Medulla oblongata (tissue), 1 donor: ENCODE data around the gene ARGFX.
"Not testable (repeated sequence)": the region's sequence is repeated elsewhere in the genome, so short reads cannot be mapped to it uniquely, and the experiment has no call there.

ENCODE experiments used
- DNase-seq: peaks from one replicate; pipeline ENCODE4 v3.0.0-alpha.2; 2015; ENCODE audit errors: extremely low spot score

The ARGFX gene

DNA sequence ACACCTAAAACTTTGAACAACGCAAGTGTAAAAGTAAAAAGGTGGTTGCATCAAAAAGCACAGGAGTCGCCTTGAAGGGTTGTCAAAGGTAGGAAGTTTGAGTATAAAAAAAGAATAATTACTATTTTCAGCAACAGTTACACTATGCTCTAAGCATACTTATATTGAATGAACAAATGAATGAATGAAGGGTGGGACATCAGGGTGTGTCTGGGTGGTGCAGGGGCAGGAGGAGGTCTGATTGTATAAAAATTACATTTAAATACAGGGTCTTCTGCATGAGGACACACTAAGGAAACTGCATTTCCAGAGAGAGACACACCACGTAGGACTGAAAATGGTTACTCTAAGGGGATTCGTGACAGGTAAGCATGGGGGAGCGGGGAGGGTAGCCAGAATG is at the start of gene ARGFX:
Gene ARGFX, plus strand, starts transcription at position 301 of the 400 bp plus-strand sequence. CDS start 2,765 bp downstream, outside the sequence.
- DNase-seq, result no peak

DNA sequence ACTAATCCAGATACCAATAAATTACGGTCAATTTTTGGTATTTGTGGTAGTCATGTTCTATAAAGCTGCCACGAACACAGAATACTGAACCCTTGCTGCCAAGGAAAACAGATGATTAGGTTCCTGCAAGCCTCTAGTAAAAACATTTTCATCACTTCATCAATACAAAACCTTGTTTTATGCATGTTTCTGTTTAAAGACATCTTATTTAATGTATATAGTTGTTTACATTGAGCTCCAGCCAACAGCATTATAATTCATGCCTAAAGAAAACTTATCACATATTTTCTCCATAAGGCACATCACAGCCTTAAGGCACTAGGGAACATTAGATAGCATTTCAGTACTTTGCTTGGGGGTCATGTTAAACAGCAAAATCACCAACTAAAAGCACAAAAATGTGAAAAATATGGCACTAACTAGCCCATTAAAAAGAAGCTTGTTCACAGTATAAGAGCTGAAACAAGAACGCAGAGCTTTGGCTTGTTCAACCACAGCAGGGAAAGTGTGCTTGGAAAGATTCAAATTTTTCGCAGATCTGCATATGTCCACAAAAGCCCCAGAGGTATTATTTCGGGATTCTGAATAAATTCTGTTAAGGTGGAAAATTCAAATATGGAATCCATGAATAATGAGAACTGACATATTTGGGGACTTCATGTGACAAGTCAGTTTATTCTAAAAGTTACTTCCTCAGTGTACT is 49.6 kb upstream of the ARGFX start:
- DNase-seq, result no peak

DNA sequence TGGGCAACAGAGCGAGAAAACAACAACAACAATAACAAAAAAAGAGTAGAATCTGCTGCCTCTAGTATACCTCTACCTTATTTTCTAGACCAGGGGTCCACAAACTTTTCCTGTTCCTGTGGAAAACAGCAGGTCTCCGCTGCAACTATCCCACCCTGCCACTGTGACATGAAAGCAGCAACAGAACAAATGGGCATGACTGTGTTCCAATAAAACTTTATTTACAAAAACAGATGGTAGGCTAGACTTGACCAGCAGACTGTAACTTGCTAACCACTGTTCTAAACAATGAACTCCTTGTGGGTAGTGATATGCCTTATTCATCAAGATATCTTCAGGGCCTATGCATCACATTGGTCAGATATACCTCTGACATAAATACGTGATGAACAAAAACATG is 47.2 kb upstream of the ARGFX start:
- DNase-seq, result no peak

DNA sequence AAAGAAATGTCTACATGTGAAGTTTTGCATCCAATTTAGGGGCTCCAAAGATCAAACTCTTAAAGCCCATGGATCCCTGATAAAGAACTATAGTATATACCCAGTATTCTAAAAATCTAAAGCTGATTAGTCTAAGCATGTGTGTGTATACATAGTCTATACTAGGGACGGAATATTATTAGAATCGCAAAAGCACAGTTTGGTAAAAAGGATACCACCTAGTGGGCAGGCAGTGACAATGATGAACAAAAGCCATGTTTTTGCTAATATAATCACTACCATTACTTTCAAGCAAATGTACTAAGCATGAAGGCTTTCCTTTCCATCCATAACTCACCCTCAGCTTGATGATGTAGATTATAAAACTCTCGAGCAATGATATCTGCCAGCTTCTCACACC is 38.4 kb upstream of the ARGFX start:
- DNase-seq, result no peak

DNA sequence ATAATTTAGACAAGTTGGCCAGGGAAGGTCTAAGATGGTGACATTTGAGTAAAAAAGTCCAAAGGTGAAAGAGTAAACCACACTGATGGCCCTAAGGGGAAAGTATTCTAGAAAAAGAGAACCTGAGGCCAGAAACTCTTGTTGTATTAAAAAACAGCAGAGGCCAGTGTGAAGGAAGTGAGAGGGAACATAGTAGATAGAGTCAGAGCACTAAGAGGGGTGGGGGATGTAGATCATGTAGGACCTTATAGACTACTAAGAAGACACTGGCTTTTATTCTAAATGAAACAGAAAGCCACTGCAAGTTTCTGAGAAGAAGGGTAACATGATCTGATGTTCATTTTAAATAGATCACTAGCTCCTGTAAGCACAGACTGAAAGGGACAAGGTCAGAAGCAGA is 36.5 kb upstream of the ARGFX start:
- no peak for DNase-seq

DNA sequence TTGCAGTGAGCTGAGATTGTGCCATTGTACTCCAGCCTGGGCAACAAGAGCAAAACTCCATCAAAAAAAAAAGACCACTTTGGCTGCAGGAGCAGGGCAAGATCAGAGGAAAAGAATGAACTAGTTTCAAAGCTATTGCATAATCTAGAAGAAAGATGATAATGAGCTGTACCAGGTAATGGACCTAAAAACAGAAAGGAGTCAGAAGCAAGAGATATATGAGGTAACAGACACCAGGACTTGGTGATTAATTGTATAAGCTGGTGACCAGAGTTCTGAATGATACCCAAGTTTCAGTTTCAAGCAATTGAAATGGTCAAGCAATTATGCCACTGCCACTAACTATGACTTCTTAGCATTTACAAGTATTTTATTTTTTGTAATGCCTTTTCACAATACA is 24.8 kb upstream of the ARGFX start:
- no peak for DNase-seq

DNA sequence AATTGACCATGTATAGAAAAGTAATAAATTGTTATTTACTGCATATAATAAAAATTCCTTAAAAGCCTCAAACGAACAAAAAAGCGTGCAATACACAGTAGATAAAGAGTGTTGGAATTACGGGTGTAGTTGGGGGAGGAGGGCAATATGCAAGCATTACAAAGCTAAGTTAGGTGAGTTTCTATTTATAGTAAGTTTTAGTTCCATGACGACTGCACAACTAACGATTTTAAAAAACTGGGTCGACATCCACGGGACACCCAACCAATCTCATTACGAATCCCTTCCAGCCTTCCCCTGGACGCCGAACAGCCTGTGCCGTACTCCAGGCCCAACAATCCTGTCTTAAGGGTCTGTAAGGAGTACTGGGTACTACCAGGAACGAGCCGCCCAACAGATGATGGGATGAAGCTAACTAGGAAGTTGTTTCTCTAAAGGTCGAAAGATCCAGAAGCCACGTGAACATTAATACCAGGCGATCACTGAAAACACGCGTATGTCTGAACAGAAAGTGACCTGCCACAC is 22.6 kb upstream of the ARGFX start:
- DNase-seq, result peak; percentile 4

DNA sequence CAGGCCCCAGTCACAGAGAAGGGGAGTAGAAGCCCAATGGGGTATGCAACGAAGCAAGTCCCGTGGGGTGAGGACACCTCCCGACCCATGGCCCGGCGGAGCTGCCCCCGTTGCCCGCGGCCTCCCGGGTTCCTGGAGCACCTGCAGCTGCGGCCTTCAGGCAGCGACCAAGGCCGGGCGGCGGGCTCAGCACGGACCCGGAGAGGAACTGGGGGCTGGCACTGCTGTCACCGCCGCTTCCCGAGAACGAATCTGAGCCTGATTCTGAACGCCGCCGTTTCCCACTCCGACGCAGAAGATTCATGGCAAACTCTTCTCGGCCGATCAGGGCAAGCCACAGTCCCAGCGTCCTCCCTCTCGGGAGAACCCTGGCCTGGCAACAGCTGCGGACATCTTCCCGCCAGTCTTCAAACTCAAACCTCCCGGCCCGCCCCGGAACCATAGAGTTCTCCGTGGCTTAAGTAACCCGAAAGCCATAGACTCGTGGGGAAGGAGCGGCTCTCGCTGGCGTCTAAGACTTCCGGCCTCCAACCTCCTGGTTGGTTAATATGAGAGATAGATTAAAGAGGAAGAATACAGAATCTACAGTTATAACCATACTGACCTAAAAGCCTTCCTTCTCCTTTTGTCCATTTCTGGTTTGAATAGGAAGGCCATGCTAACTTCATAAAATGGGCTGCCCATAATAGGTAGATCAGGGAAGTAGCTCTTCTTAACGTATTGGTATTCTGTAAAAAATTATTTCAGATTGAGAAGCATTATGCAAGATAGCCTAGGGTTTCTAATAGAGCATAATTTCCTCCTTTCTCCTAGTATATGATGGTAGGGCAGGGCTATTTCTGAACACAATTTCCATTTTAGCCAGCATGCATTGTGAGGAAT is 21.9 kb upstream of the ARGFX start, which contains the start of gene POLQ:
Gene POLQ, minus strand, starts transcription at position 415 of the 882 bp plus-strand sequence. Its CDS starts 111 bp downstream, at position 304.
- DNase-seq, result peak; percentile 98

DNA sequence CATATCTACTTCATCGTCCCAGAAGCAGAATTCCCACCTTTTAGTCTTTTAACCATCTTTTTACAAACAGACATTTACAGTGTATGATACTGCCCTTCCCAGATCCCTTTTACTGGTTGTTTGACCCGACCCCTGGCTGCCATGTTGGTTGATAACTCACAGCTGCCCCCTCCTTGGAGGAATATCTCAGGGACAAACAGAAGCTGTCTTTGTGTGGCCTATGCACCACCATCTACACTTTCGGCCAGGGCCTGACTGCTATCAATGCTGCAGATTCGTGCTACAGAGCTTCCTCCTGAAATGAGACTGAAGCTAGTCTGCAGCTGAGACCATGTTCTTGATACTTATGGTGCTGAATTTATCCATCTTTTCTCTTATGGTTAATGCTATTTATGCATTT is 15.4 kb upstream of the ARGFX start:
- DNase-seq, result peak; percentile 12

DNA sequence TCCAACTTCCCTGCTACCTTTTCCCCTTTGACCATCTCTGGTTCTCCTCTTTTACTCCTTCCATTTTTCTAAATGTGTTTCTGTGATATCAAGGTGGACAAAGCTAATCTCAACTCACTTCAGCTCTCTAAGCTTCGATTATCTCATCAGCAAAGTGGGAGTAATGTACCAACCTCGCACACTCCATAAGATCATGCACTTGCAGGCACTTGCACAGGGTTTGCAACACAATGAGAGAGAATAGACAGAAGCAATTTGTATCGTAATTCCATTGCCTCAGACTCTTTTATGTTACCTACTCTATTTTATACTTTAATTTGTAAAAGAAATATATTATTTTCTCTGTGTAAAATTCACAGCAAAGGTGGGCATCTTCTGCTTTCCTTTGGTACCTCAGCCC is 15.0 kb upstream of the ARGFX start:
- DNase-seq, result no peak

DNA sequence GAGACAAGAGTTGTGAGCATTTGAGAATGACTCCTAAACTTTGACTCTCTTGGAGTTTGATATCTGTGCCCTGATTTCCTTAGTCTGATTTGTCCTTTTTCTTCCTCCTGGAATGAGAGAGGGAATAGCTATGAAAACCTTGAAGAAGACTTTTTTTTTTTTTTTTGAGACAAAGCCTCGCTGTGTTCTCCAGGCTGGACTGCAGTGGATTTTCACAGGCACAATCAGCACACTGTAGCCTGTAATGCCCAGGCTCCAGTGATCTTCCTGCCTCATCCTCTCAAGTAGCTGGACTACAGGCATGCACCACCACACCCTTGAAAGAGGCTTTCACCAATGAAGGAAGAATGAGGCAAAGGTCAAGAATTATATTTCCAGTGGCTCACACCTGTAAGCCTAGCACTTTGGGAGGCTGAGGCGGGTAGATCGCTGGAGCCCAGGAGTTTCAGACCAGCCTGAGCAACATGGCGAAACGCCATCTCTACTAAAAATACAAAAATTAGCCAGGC is 10.3 kb upstream of the ARGFX start:
- no peak for DNase-seq

DNA sequence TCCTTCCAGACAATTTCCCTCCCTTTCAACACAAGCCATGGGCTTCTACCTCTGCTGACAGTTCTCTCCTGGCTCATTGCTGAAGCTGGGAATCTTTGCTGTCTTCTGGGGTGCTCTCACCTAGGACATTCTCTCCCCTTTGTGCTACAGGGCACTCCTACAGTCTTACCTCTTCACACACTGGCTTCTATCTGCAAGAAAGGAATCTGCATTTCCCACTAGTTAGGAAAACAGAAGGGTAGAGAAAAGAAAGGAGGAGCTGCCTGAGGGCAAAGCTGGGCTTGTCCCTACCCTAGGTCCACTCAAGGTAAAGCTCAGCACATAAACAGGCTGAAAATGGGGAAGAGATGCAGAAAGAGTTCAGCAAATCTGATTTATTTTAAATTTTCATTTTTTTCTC is 5.6 kb upstream of the ARGFX start:
- DNase-seq, result no peak

DNA sequence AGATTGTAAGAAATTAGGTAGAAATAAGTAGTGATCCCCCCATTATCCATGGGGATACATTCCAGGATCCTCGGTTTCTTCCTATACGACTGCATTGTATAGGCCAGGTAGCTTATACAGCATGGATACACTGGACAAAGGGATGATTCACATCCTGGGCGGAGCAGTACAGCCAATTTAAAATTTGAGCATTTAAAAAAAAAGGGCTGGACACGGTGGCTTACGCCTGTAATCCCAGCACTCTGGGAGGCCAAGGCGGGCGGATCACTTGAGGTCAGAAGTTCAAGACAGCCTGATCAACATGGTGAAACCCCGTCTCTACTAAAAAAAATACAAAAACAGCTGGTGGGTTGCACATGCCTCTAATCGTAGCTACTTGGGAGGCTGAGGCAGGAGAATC is 976 bp upstream of the ARGFX start:
- DNase-seq, result no peak

DNA sequence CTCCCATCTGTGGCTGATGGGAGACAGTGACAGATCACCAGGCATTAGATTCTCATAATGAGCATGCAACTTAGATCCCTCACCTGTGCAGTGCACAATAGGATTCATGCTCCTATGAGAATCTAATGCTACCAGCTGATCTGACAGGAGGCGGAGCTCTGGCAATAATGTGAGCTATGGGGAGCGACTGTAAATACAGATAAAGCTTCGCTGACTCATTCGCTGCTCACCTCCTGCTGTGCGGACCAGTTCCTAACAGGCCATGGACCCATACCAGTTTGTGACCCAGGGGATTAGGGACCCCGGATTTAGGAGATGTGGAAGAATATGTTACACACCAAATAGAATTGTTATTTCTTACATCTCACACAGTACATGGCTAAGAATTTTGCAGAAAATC is 6.7 kb downstream of the ARGFX start:
- DNase-seq, result no peak

DNA sequence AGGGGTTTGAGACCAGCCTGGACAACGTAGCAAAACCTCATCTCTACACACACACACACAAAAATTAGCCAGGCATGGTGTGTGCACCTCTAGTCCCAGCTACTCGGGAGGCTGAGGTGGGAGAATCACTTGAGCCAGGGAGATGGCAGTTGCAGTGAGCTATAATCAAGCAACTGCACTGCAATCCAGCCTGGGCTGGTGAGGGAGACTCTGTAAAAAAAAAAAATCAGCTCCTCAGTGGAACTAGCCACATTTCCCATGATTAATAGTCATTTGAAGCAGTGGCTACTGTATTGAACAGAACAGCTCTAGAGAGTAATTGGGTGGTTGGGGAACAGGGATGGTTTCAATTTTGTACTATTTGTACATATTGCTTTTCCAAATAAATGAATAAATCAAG is 13.9 kb downstream of the ARGFX start:
- DNase-seq, result no peak

DNA sequence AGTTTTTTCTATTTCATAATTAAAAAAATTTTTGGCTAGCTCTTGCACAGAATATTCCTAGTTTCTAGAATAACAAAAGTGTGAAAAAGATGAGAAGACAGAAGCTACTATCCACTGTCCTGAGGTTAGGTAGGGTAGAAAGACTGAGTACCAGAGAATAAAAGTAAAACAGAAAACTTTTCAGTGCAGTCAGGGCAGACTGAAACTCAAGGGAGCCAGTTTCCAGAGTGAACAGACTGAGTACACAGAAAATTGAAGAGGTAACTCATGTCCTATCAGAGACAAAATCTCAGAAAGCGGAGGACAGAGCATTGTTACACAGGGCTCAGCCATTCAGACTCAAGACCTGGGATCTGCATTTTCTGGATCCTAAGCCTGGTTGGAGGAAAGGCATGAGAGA is 16.7 kb downstream of the ARGFX start:
- no peak for DNase-seq

DNA sequence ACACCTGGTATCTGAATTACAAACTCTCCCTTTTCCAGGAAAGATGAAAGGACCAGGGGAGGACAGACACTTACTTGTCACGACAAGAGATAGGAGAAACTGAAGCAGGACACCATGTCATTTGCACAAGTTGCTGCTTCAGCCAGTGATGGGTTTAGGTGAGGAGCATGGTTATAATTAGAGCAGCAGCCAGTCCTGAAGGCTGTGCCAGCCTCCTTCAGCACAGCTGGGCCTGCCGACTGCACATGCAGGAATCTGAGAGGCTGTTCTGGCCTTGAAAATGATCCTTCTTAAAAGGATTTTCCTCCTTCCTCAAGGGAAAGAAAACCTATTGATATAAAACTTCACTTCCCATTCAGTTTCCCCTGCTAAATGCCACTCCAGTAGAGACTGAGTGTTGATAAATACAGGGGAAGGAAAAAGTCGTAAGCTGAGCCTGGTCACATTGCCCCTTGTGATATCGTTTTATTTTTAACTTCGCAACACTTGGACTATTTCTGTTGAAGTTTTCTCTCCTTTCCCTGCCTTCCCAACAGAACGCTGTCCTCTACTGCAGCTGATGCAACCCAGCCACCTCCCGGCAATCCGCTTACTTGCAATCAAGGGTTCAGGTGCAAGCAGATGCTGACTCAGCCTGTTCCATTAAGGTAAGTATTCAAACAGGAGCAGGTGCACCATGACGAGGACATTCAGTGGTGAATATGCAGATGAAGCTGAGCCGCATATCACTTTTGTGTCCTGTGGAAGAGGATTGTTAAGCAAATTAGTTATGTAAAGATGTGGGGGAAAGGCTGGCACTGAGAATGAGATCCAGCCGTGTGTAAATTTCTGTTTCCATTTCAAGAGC is 25.3 kb downstream of the ARGFX start, which contains the start of gene FBXO40:
Gene FBXO40, plus strand, starts transcription at position 524 of the 847 bp plus-strand sequence. CDS start 27,197 bp downstream, outside the sequence.
- no peak for DNase-seq

DNA sequence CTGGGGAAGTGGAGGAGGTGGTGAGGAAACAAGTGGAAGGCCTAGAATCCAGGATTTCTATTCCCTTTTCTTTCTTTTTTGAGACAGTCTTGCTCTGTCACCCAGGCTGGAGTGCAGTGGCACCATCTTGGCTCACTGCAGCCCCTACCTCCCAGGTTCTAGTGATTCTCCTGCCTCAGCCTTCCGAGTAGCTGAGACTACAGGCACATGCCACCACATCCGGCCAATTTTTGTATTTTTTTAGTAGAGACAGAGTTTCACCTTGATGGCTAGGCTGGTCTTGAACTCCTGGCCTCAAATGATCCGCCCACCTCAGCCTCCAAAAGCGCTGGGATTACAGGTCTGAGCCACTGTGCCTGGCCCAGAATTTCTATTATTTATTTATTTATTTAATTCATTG is 26.1 kb downstream of the ARGFX start:
- not testable (repeated sequence) for DNase-seq

DNA sequence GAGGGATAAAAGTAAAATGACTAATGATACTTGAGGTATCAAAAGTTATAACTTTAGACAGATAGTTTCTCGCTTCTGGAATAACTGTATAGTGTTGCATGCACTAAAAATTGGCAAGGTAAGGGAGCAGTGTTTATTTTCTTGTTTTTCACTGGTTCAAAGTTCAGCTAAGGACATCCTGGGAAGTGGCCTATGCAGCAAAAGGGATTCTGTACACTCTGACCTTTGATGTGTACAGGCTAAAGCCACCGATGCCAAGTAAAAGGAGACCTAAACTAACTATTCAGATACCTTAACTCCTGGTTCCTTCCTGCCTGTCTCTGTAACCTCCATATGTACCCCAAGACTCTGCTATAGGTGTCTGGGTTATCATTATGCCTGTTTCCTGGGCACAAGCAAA is 27.1 kb downstream of the ARGFX start:
- no peak for DNase-seq

DNA sequence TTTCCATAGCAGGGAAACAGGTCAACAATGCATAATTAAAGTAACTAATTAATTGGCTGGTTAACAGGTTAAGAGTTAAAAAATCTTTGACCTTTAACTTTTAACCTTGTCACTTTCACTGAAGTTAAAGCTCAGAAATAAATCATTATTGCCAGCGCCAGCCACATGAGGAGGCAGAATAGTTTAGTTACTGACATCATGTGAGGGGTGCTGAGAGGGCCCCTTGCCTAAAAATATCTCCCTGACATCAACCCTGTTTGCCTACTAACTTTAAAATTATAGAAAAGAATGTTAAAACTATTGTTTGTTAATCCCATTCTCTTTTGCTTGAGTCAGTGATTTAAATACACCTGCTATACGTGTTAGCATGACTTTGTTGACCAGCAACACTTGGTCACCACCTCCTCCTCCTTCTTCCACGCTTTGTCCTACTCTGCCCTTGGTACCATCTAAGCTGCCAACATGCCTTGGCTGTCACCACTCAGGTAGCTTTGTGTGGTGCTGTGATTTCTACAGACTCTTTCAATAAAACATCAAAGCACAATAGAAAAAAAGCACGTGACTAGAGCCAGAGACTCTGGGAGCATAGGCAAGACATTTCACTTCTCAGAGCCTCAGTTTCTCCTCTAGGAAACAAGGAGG is 28.1 kb downstream of the ARGFX start:
- no peak for DNase-seq

DNA sequence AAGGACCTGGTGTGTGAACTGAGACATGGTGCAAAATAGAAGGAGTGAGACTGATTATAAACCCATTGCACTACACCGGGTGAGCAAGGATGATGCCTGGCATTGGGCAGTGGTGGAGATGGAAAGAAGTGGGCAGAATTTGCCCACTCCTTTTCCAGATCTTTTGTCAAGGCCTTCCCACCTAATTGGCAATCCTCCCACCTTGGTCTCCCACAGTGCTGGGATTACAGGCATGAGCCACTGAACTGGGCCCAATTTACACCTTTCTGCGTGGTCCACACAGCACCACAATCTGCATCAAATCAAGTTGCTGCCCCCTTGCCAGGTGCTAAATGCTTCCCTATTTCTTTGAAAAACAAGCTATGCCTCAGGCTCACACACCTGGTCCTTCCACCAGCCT is 30.8 kb downstream of the ARGFX start:
- no peak for DNase-seq
